HUDEP-2 (cell line): ENCODE data around the gene RHOC.

Experiments
- DNase-seq, 76 experiments: peaks; one replicate each; lab custom pipeline; 2025; ENCODE audit not compliant: unreplicated experiment in 76 of 76; lab: John Stamatoyannopoulos, UW

RHOC gene

GRCh38 chr1:112687361-112687760 lies 19.6 kb downstream of the RHOC start:
- DNase-seq = no peak

- DNase-seq = no peak
Observed at GRCh38 chr1:112686835-112687234, 20.1 kb downstream of the RHOC start.

DNA sequence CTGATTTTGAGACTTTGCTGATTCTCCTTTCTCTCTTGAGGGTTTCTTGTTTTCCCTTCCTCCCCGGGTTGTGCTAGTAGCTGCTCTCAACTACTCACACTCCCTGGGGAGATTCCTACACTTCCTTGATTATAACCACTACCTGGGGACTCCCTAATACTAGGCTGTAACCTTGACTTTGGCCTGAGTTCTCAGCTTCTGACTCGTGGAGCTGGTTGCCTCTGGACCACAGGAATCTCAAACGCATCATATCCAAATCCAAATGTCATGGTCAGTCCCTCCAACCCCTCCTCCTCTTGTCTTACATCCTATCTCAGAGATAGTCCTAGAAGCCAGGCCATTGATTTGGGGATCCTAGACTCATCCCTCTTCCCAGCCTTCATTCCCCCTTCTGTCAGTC lies 20.5 kb downstream of the RHOC start:
- no peak for DNase-seq

DNA sequence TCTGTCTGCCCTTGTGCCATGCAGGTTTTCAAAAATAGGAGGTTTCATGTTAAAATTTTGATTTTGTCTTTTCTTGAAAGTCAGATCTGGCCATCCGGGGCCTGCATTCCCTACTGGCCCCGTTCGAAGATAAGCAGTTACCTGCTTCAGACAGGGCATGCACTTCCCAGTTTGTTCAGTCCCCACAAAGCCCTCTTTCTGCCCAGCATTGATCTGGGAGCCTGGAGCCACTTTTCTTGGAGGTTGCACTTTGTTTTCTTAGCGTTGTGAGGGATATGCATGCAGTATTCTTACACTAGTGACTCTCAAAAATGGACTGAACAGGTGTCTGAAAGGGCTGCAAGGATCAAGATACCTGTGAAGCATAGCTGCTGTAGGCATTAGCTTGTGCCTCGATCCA lies 21.0 kb downstream of the RHOC start:
- no peak for DNase-seq

GRCh38 chr1:112678605-112679004 lies 28.3 kb downstream of the RHOC start:
- DNase-seq = no peak

- DNase-seq = no peak
Observed at GRCh38 chr1:112677501-112677900, 29.4 kb downstream of the RHOC start.

GRCh38 chr1:112676543-112676942 lies 30.4 kb downstream of the RHOC start:
- peak in 13 of 76 experiments; percentile 4 to 50 (median 12) for DNase-seq

GRCh38 chr1:112675728-112676381 lies 31.1 kb downstream of the RHOC start:
- DNase-seq = no peak

DNA sequence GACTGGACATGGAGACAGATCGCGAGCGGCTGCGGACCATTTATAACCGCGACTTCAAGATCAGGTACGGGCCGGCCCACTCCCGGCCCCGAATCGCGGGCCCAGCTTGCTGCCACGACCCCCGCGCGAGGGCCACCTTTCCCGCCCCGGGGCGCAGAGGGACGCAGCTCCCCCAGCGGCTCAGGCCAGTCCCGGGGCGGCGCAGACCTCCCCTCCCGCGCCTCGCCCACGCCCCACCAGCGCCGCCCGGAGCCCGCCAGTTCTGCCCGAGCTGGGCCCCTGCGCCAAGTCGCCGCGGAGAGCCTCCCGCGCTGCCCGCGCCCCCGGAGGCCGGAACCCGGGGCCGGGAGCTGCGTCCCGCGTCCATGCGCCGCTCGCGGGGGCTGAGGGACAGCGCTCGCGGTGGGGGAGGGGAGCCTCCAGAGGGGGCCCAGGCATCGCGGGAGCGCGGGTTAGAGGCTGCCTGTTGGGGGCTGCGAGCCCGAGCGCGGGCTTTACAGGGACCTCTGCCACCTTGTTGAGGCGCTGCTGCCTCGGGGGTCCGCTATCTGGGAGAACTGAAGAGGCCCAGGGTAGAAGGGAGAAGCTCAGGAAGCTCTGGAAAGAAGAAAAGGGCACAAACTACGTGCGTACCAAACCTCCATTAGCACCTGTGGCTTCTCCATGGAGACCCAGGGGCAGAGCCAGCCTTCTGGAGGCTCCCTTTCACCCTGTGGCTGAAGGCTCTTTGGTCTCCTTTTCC lies 31.8 kb downstream of the RHOC start:
- DNase-seq = peak in 37 of 76 experiments; percentile 10 to 56 (median 40)

DNA sequence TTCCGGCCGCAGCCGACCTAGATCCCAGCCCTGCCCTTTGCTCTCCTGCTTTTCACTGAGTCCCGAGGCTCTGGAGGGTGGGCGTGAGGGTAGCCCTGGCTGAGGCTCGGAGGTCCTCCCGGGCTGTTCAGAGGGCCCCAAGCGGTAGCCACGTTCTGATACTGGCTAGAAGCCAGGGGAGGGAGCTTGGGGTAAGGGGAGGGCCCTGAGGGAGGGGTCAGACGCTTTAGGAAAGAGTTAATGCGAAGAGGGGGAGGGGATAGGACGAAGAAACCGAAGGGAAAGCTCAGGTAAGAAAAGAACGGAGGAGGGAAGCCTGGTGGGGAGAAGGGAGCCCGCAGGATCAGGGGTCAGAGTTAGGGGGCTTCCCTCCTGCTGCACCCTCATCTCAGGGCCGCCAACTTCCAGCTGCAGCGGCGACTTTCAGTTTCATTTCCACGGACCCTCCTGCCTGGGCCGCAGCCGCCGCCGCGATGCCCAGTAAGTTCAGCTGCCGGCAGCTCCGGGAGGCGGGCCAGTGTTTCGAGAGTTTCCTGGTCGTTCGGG lies 32.4 kb downstream of the RHOC start, which contains the start of gene MOV10:
Gene MOV10 (plus strand): TSS at position 220 of the 546 bp plus-strand sequence. CDS start 254 bp downstream, at position 474.
- peak in 62 of 76 experiments; percentile 12 to 72 (median 40) for DNase-seq

GRCh38 chr1:112673592-112674439 lies 33.1 kb downstream of the RHOC start:
- DNase-seq = peak in 16 of 76 experiments; percentile 4 to 52 (median 22)

- DNase-seq = peak in 1 of 76 experiments; percentile 7
Observed at GRCh38 chr1:112672842-112673241, 34.1 kb downstream of the RHOC start.

DNA sequence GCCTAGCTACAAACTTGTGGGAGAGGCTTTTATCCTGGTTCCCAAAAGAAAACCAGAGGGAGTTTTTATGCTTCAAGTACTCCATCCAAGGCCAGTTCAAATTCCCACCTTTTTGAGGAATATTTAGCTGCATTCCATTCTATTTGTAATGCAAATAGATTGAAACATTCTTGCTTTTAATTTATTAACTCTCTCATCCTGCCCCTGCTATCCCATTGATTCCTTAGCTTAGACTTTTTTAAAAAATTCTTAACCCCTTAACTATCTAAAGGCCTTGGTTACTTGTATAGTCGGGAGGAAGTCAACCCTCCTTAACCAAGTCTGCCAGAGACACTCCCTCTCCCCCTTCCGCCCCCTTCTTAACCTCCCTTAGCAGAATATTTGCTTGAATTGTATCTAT lies 34.9 kb downstream of the RHOC start:
- DNase-seq = no peak

DNA sequence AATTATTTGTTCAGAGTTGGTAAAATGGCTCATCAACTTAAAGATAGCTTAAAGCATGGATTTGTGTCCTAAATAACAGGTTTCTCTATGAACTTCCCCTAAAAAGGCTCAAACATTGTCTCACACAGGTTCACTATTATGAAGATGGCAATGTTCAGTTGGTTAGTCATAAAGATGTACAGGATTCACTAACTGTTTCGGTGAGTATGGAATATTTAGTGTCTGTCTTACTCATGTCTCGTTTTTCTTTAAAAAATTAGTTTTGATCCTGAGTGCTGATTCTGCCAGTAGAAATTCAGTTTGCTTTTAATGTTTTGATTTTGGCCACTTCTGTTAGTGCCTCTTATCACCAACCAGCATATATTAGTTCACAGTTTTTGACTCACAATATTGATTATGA lies 40.0 kb downstream of the RHOC start:
- DNase-seq = no peak

- DNase-seq = no peak
Observed at GRCh38 chr1:112665857-112666256, 41.1 kb downstream of the RHOC start.

DNA sequence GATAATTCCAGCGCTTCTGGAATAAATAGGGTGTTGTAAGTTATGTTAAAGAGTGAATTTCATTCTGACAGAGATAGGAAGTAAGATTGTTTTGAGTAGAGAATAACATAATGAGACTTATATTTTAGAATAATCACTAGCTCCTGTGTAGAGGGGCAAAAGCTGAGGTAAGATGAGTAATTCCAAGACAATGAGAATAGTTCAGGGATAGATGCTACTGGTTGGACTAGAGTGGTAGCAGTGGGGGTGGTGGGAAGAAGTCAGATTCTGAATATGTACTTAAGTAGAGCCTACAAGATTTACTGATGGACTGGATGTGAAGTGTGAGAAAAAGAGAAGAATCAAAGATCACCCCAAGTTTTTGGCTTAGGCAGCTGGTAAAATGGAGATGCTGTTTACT lies 55.7 kb downstream of the RHOC start:
- DNase-seq = no peak
